ENCODE data around the gene NME4.
A peak's percentile ranks its signal among the peaks of the same experiment; 100 is the strongest.
"Not testable (repeated sequence)": the region's sequence is repeated elsewhere in the genome, so short reads cannot be mapped to it uniquely, and the experiment has no call there.

Gene NME4

DNA sequence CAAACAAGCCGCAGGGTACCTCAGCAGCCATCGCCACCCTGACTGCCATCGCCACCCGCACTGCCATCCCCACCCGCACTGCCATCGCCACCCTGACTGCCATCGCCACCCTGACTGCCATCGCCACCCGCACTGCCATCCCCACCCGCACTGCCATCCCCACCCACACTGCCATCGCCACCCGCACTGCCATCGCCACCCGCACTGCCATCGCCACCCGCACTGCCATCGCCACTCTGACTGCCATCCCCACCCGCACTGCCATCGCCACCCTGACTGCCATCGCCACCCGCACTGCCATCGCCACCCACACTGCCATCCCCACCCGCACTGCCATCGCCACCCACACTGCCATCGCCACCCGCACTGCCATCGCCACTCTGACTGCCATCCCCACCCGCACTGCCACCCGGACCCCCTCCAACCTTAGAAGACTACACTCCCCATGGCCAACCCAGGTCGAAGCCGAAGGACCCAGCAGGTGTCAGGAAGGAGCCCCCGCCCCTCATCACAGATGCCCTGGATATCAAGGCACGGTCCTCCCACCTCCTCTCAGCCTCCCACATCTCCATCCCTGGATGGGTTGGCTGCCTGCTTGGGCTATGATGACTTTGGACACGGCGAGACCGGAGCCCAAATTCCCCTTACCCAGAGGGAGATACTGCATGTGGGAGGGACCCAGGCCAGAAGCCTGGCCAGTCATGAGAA, 18.7 kb upstream of the NME4 start:
- not testable (repeated sequence) for H3K9me3 ChIP-seq (replicated peaks in 1 of 2; ENCODE audit: control insufficient read depth in 2 of 2, insufficient read depth in 1 of 2, low read depth in 1 of 2, low read length in 2 of 2); H3K18ac ChIP-seq (ENCODE audit: low read length); H3K4ac ChIP-seq (ENCODE audit: low read length); H3K14ac ChIP-seq (ENCODE audit: low read length); H2BK5ac ChIP-seq (ENCODE audit: low read length); DNase-seq (ENCODE audit: low spot score); H3K4me3 ChIP-seq (ENCODE audit: low read length in 2 of 2); H3K4me2 ChIP-seq (ENCODE audit: insufficient read depth, low read length, poor library complexity, severe bottlenecking); H2AK5ac ChIP-seq (ENCODE audit: low read depth, low read length); H2AFZ ChIP-seq (ENCODE audit: low read length); H4K8ac ChIP-seq (ENCODE audit: low read depth, low read length); H2BK12ac ChIP-seq (ENCODE audit: low read length); H3K27ac ChIP-seq (replicated peaks; ENCODE audit: low read length); H4K91ac ChIP-seq (ENCODE audit: low read depth, low read length, poor library complexity); H2BK120ac ChIP-seq (ENCODE audit: low read depth, low read length); H2BK15ac ChIP-seq (ENCODE audit: low read length); H3K9ac ChIP-seq (ENCODE audit: low read depth, low read length, poor library complexity)
- H3K79me1 ChIP-seq (ENCODE audit: low read depth, low read length): peaks cover 18% of the 10 kb centered on the region
- H3K4me1 ChIP-seq (ENCODE audit: control insufficient read depth in 2 of 2, insufficient read depth in 1 of 2, low read depth in 1 of 2, low read length in 2 of 2): peaks cover 10 to 11% of the 10 kb centered on the region in 2 donors
- peaks cover 25 to 42% of the 10 kb centered on the region in 2 donors for H3K36me3 ChIP-seq (replicated peaks in 1 of 2; ENCODE audit: control insufficient read depth in 2 of 2, insufficient read depth in 2 of 2, low read length in 2 of 2)
- peak overlapping the region; percentile 31 for H3K23ac ChIP-seq (ENCODE audit: low read depth, low read length, poor library complexity)
- peaks cover 0 to 12% (median 7%) of the 10 kb centered on the region in 3 experiments for H3K27me3 ChIP-seq (ENCODE audit: control insufficient read depth in 3 of 3, insufficient read depth in 3 of 3, low read depth in 1 of 3, low read length in 3 of 3)
- WGBS, 2 donors (ENCODE audit: extremely low coverage in 2 of 2, insufficient read length in 2 of 2, insufficient replicate concordance in 1 of 2): no CpG with 5 or more reads among the region's 36 CpGs

DNA sequence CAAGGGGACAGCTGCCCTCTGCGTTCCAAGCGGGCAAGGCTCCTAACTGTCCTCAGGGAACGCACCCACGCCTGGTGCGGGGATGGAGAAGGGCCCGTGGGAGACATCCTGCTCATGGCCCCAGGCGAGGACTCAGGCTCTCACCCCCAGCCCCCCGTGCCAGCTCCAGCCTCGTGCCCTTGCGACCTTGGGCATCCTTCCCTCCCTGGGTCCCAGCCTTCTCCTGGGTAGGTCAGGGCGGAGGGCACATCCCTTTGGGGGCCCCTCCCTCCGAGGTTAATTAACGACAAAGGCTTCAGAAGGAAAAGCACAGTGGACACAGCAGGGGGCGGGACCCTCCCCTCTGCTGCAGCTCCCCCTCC, 18.2 kb upstream of the NME4 start:
- H3K27ac ChIP-seq (replicated peaks; ENCODE audit: low read length): no peak overlapping the region
- H3K27me3 ChIP-seq (ENCODE audit: control insufficient read depth in 3 of 3, insufficient read depth in 3 of 3, low read depth in 1 of 3, low read length in 3 of 3): peaks cover 0 to 16% (median 7%) of the 10 kb centered on the region in 3 experiments
- H3K9me3 ChIP-seq (replicated peaks in 1 of 2; ENCODE audit: control insufficient read depth in 2 of 2, insufficient read depth in 1 of 2, low read depth in 1 of 2, low read length in 2 of 2): no peaks in the 10 kb centered on the region
- H3K23ac ChIP-seq (ENCODE audit: low read depth, low read length, poor library complexity): peak overlapping the region; percentile 65
- peak overlapping the region; percentile 75 for H2AK5ac ChIP-seq (ENCODE audit: low read depth, low read length)
- peak overlapping the region; percentile 47 for H3K14ac ChIP-seq (ENCODE audit: low read length)
- H4K91ac ChIP-seq (ENCODE audit: low read depth, low read length, poor library complexity): no peak overlapping the region
- peaks cover 16% of the 10 kb centered on the region for H3K79me1 ChIP-seq (ENCODE audit: low read depth, low read length)
- H2BK120ac ChIP-seq (ENCODE audit: low read depth, low read length): no peak overlapping the region
- H3K4me1 ChIP-seq (ENCODE audit: control insufficient read depth in 2 of 2, insufficient read depth in 1 of 2, low read depth in 1 of 2, low read length in 2 of 2): peaks cover 15 to 17% of the 10 kb centered on the region in 2 donors
- peaks cover 20 to 37% of the 10 kb centered on the region in 2 donors for H3K36me3 ChIP-seq (replicated peaks in 1 of 2; ENCODE audit: control insufficient read depth in 2 of 2, insufficient read depth in 2 of 2, low read length in 2 of 2)
- no peak overlapping the region for H3K4me2 ChIP-seq (ENCODE audit: insufficient read depth, low read length, poor library complexity, severe bottlenecking)
- no peak overlapping the region for H3K18ac ChIP-seq (ENCODE audit: low read length)
- no CpG with 5 or more reads among the region's 14 CpGs for WGBS, 2 donors (ENCODE audit: extremely low coverage in 2 of 2, insufficient read length in 2 of 2, insufficient replicate concordance in 1 of 2)
- H4K8ac ChIP-seq (ENCODE audit: low read depth, low read length): no peak overlapping the region
- peak overlapping the region; percentile 75 for H2BK15ac ChIP-seq (ENCODE audit: low read length)
- H3K9ac ChIP-seq (ENCODE audit: low read depth, low read length, poor library complexity): no peak overlapping the region
- H3K4ac ChIP-seq (ENCODE audit: low read length): no peak overlapping the region
- H2BK5ac ChIP-seq (ENCODE audit: low read length): no peak overlapping the region
- H3K4me3 ChIP-seq (ENCODE audit: low read length in 2 of 2): no peak overlapping the region
- H2AFZ ChIP-seq (ENCODE audit: low read length): no peak overlapping the region
- H2BK12ac ChIP-seq (ENCODE audit: low read length): no peak overlapping the region
- no peak for DNase-seq (ENCODE audit: low spot score)

DNA sequence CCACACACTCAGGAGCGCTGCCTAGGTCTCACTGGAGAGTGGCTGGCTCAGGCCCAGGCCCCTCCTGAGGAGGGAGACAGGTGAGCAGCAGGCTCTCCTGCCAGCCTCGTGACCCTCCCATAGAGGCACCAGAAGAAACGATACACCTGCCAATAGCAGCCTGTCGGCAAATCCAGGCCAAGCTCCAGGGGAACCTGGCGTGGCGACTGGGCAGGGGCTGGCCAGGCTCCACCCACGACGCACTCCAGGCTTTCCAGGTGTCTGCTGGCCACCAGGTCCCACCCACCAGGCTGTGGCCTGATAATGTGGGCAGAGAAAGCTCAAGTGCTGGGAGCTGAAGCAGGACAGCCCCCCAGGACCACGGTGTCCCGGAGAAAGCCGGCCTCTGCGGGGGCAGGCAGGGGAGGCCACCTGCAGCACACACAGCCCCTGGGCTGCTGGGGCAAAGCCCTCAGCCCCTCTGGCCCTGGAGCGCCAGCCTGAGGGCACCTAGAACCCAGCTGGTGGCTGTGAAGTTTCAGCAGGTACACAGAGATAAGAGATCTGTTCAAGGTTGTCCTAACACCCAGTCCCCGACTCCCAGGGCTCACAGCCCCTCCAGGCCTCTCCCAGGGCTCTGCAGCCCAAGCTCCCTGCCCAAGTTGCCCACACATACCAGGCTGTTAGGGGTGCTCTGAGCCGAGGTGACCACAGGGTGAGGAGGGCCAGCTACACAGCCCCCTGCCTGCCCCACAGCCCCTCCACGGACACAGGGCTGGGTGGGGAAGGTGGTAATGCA, 17.6 kb upstream of the NME4 start:
- Histone ChIP-seq H2AFZ (ENCODE audit: low read length) (no peak overlapping the region), H3K27me3 (ENCODE audit: control insufficient read depth in 3 of 3, insufficient read depth in 3 of 3, low read depth in 1 of 3, low read length in 3 of 3) (peaks cover 0 to 19% (median 7%) of the 10 kb centered on the region in 3 experiments), H3K4ac (ENCODE audit: low read length) (no peak overlapping the region), H3K9ac (ENCODE audit: low read depth, low read length, poor library complexity) (peak overlapping the region; percentile 50), H2BK120ac (ENCODE audit: low read depth, low read length) (no peak overlapping the region), H2BK5ac (ENCODE audit: low read length) (no peak overlapping the region), H3K14ac (ENCODE audit: low read length) (peak overlapping the region; percentile 47), H3K36me3 (replicated peaks in 1 of 2; ENCODE audit: control insufficient read depth in 2 of 2, insufficient read depth in 2 of 2, low read length in 2 of 2) (peaks cover 15 to 31% of the 10 kb centered on the region in 2 donors), H4K91ac (ENCODE audit: low read depth, low read length, poor library complexity) (no peak overlapping the region), H2AK5ac (ENCODE audit: low read depth, low read length) (peak overlapping the region; percentile 75), H3K23ac (ENCODE audit: low read depth, low read length, poor library complexity) (peak overlapping the region; percentile 65), H4K8ac (ENCODE audit: low read depth, low read length) (no peak overlapping the region), H3K4me1 (ENCODE audit: control insufficient read depth in 2 of 2, insufficient read depth in 1 of 2, low read depth in 1 of 2, low read length in 2 of 2) (peaks cover 20 to 21% of the 10 kb centered on the region in 2 donors), H3K79me1 (ENCODE audit: low read depth, low read length) (peaks cover 13% of the 10 kb centered on the region), H3K4me3 (ENCODE audit: low read length in 2 of 2) (peak overlapping the region; percentile 2 to 32), H3K4me2 (ENCODE audit: insufficient read depth, low read length, poor library complexity, severe bottlenecking) (no peak overlapping the region), H3K18ac (ENCODE audit: low read length) (peak overlapping the region; percentile 13), H3K27ac (replicated peaks; ENCODE audit: low read length) (no peak overlapping the region), H2BK12ac (ENCODE audit: low read length) (no peak overlapping the region), H3K9me3 (replicated peaks in 1 of 2; ENCODE audit: control insufficient read depth in 2 of 2, insufficient read depth in 1 of 2, low read depth in 1 of 2, low read length in 2 of 2) (no peaks in the 10 kb centered on the region), H2BK15ac (ENCODE audit: low read length) (peak overlapping the region; percentile 75)
- DNase-seq (ENCODE audit: low spot score): no peak
- no CpG with 5 or more reads among the region's 16 CpGs for WGBS, 2 donors (ENCODE audit: extremely low coverage in 2 of 2, insufficient read length in 2 of 2, insufficient replicate concordance in 1 of 2)

All from neuronal stem cell (in vitro differentiated cells).